K562 (cell line): ENCODE measurements around the gene TRIOBP. TPM values are rescaled to one million over a fixed set of nuclear protein-coding genes. Genes with fewer than 3 reads are reported as not detected.

Source experiments
- ATAC-seq: fragments of 200-7000 bp; cut with Tn5 transposase; 3 replicates; pipeline ENCODE4 v1.9.1; 2020; ENCODE audit warnings: moderate library complexity
- BruUV-seq: library from RNA; stranded (reverse); fragments of 400-500 nt; replicated peaks from 2 replicates; lab custom pipeline; 2021; lab: Mats Ljungman, UMichigan
- CTCF ChIA-PET: fragments of 300-600 bp; formaldehyde crosslinking; extraction: SDS; loops from one replicate; lab custom pipeline; 2021; ENCODE audit warnings: low intra/inter-chr PET ratio; lab: Yijun Ruan, JAX
- POLR2A ChIA-PET: fragments of 300-600, 350-650 bp; sonication (Branson Sonifier 250); formaldehyde crosslinking; extraction: SDS; loops from one replicate; lab custom pipeline; 2021; ENCODE audit warnings: antibody characterized with exemption, inconsistent platforms; lab: Yijun Ruan, JAX
- DNase-seq, 4 experiments: peaks; one replicate each; pipeline versions ENCODE4 v3.0.0 to v3.0.0-alpha.2; 2011 to 2018; ENCODE audit warnings: low spot score in 3 of 4, mixed read lengths in 3 of 4; ENCODE audit errors: extremely low read depth in 1 of 4
- FAIRE-seq: peaks from 2 replicates; lab custom pipeline; 2011; peaks lifted over from hg19 to GRCh38; lab: Jason Lieb, UNC
- H2AFZ ChIP-seq: 2 replicates; pipeline ENCODE4 v1.6.0; 2011; ENCODE audit warnings: low read depth, low read length, control low read depth, inconsistent platforms
- H3K27ac ChIP-seq: fragments of 200-600 bp; 3 replicates; pipeline ENCODE4 v1.8.0; 2011; ENCODE audit warnings: low read depth, mild to moderate bottlenecking, control low read depth, inconsistent platforms, low read length, moderate library complexity, mixed read lengths; ENCODE audit errors: extremely low read depth
- H3K27me3 ChIP-seq, 2 experiments: fragments of 300-600 bp in 1 of 2; 2 replicates in 1 of 2; 3 replicates in 1 of 2; pipeline versions ENCODE4 v1.6.0 to v1.8.0; 2011; ENCODE audit warnings: inconsistent platforms in 2 of 2, low read length in 2 of 2, mild to moderate bottlenecking in 1 of 2, mixed read lengths in 1 of 2, moderate library complexity in 1 of 2; ENCODE audit not compliant: control insufficient read depth in 2 of 2, insufficient read depth in 2 of 2
- H3K36me3 ChIP-seq: fragments of 300-600 bp; 3 replicates; pipeline ENCODE4 v1.8.0; 2011; ENCODE audit warnings: mild to moderate bottlenecking, low read length, inconsistent platforms; ENCODE audit not compliant: control insufficient read depth, insufficient read depth
- H3K4me1 ChIP-seq, 2 experiments: fragments of 200-600 bp in 1 of 2; replicated peaks in 1 of 2; 2 replicates in 1 of 2; 3 replicates in 1 of 2; pipeline versions ENCODE4 v1.5.1 to v1.8.0; 2011; ENCODE audit warnings: inconsistent platforms in 2 of 2, low read length in 2 of 2, mild to moderate bottlenecking in 1 of 2, mixed read lengths in 1 of 2, moderate library complexity in 1 of 2; ENCODE audit not compliant: control insufficient read depth in 2 of 2, insufficient read depth in 2 of 2
- H3K4me2 ChIP-seq: 2 replicates; pipeline ENCODE4 v1.6.1; 2011; ENCODE audit warnings: low read length, control low read depth, inconsistent platforms, mixed read lengths; ENCODE audit not compliant: insufficient read depth
- H3K4me3 ChIP-seq: fragments of 200-600 bp; sonication (generic), shearing (Covaris generic); 2 replicates; pipeline ENCODE4 v1.5.1; 2016; ENCODE audit warnings: control low read depth, inconsistent platforms
- H3K79me2 ChIP-seq: fragments of 200-600 bp; 3 replicates; pipeline ENCODE4 v1.8.0; 2011; ENCODE audit warnings: low read length, inconsistent platforms; ENCODE audit not compliant: control insufficient read depth, insufficient read depth
- H3K9ac ChIP-seq, 2 experiments: 2 replicates each; pipeline versions ENCODE4 v1.6.0 to v1.6.1; 2011; ENCODE audit warnings: low read depth in 2 of 2, low read length in 2 of 2, control low read depth in 1 of 2, inconsistent platforms in 1 of 2, mild to moderate bottlenecking in 1 of 2, mixed read lengths in 1 of 2; ENCODE audit not compliant: insufficient read depth in 1 of 2
- H3K9me1 ChIP-seq: one replicate; pipeline ENCODE4 v1.6.0; 2011; ENCODE audit warnings: inconsistent platforms, mild to moderate bottlenecking, low read length, moderate library complexity; ENCODE audit not compliant: control insufficient read depth, insufficient read depth
- H3K9me3 ChIP-seq: replicated peaks from 2 replicates; pipeline ENCODE4 v1.5.1; 2011; ENCODE audit warnings: low read depth, low read length, inconsistent platforms; ENCODE audit not compliant: control insufficient read depth, insufficient read depth
- H4K20me1 ChIP-seq: replicated peaks from 2 replicates; pipeline ENCODE4 v1.6.1; 2011; ENCODE audit warnings: low read length, inconsistent platforms, mixed read lengths; ENCODE audit not compliant: control insufficient read depth, insufficient read depth
- ARID1B ChIP-seq: fragments of 450-650 bp; IDR thresholded peaks from 2 replicates; pipeline ENCODE4 v1.6.1; 2016; ENCODE audit warnings: antibody characterized with exemption, mild to moderate bottlenecking, inconsistent platforms
- CCNT2 ChIP-seq: IDR thresholded peaks from 2 replicates; pipeline ENCODE4 v1.6.1; 2011; ENCODE audit warnings: borderline replicate concordance, low read depth, mild to moderate bottlenecking, moderate library complexity, mixed read lengths, low read length; ENCODE audit not compliant: insufficient read length; ENCODE audit errors: extremely low read depth
- CREM ChIP-seq: IDR thresholded peaks from 2 replicates; pipeline ENCODE4 v1.6.1; 2014; ENCODE audit warnings: antibody characterized with exemption, low read depth
- CTBP1 ChIP-seq: fragments of 450-650 bp; IDR thresholded peaks from 2 replicates; pipeline ENCODE4 v1.6.1; 2016; ENCODE audit warnings: borderline replicate concordance
- DPF2 ChIP-seq: fragments of 450-650 bp; IDR thresholded peaks from 2 replicates; pipeline ENCODE4 v1.6.1; 2016
- EGR1 ChIP-seq: fragments of 450-650 bp; conservative IDR thresholded peaks from 2 replicates; pipeline ENCODE4 v1.6.1; 2017; ENCODE audit warnings: mild to moderate bottlenecking
- ETV1 ChIP-seq: fragments of 450-650 bp; conservative IDR thresholded peaks from 2 replicates; pipeline ENCODE4 v1.6.1; 2016; ENCODE audit warnings: missing genetic modification characterization, control low read depth, low read depth, missing compliant biosample characterization
- FOXM1 ChIP-seq, 2 experiments: fragments of 450-650 bp in 1 of 2; sonication (generic) in 1 of 2; formaldehyde crosslinking in 1 of 2; IDR thresholded peaks; 2 replicates each; pipeline versions ENCODE4 v1.6.1 to v1.9.0; 2017 to 2022; ENCODE audit warnings: low read depth in 2 of 2, mild to moderate bottlenecking in 2 of 2, missing genetic modification reagents in 1 of 2, moderate library complexity in 1 of 2
- HIVEP1 ChIP-seq: fragments of 250-450 bp; sonication (Bioruptor Pico); IDR thresholded peaks from 2 replicates; pipeline ENCODE4 v1.4.0; 2020; ENCODE audit warnings: mild to moderate bottlenecking
- HMG20B ChIP-seq: fragments of 250-450 bp; sonication (Bioruptor Pico); IDR thresholded peaks from 2 replicates; pipeline ENCODE4 v1.5.0; 2021; ENCODE audit warnings: mild to moderate bottlenecking
- JUND ChIP-seq, 2 experiments: IDR thresholded peaks; 2 replicates in 1 of 2; 3 replicates in 1 of 2; pipeline ENCODE4 v1.6.1; 2011; ENCODE audit warnings: borderline replicate concordance in 2 of 2, low read depth in 2 of 2, low read length in 2 of 2, improper control_type of control experiment in 1 of 2, missing biosample characterization in 1 of 2, missing genetic modification characterization in 1 of 2, missing genetic modification reagents in 1 of 2
- KLF16 ChIP-seq: IDR thresholded peaks from 2 replicates; pipeline ENCODE4 v1.6.1; 2016; ENCODE audit warnings: antibody characterized with exemption
- LCOR ChIP-seq: sonication (generic); formaldehyde crosslinking; IDR thresholded peaks from 2 replicates; pipeline ENCODE4 v1.8.0; 2022; ENCODE audit warnings: mild to moderate bottlenecking, missing genetic modification reagents
- NCOA1 ChIP-seq: fragments of 450-650 bp; IDR thresholded peaks from 2 replicates; pipeline ENCODE4 v1.6.1; 2016; ENCODE audit warnings: low read depth
- NR3C1 ChIP-seq: sonication (generic); formaldehyde crosslinking; IDR thresholded peaks from 2 replicates; pipeline ENCODE4 v1.8.1; 2022; ENCODE audit warnings: missing genetic modification reagents
- RBM17 ChIP-seq: fragments of 200-400 bp; formaldehyde crosslinking; IDR thresholded peaks from 2 replicates; pipeline ENCODE4 v1.6.1; 2017; ENCODE audit warnings: low read depth, mild to moderate bottlenecking, low read length, borderline replicate concordance
- RNF2 ChIP-seq: sonication (generic); IDR thresholded peaks from 2 replicates; pipeline ENCODE4 v1.6.1; 2016
- SMARCA4 ChIP-seq: fragments of 450-650 bp; IDR thresholded peaks from 2 replicates; pipeline ENCODE4 v1.6.1; 2016
- SPI1 ChIP-seq: IDR thresholded peaks from 2 replicates; pipeline ENCODE4 v1.6.1; 2011; ENCODE audit warnings: low read depth, low read length, control low read depth, borderline replicate concordance
- TRIM24 ChIP-seq, 2 experiments: fragments of 450-650 bp; IDR thresholded peaks; 2 replicates each; pipeline ENCODE4 v1.6.1; 2016
- ZKSCAN1 ChIP-seq: fragments of 150-350 bp; IDR thresholded peaks from 2 replicates; pipeline ENCODE4 v1.6.1; 2016; ENCODE audit warnings: low read depth, low read length
- WGBS: fragments of 100-300 bp; shearing (Covaris generic); methylation state at CpG from one replicate; pipeline ENCODE4 v1.1.6; 2016; ENCODE audit warnings: low coverage, mixed read lengths; ENCODE audit not compliant: insufficient coverage; ENCODE audit errors: missing lambda C conversion rate; 5-methylcytosine and 5-hydroxymethylcytosine counted together
- in situ Hi-C: fragments of 300-500 bp; cut with MboI; formaldehyde crosslinking; loops from 4 replicates; pipeline ENCODE4 v1.15.0; 2018; ENCODE audit warnings: inconsistent platforms, mixed read lengths
- intact Hi-C: fragments of 100-400 bp; cut with micrococcal nuclease; formaldehyde crosslinking; loops from 2 replicates; pipeline ENCODE4 v1.14.2; 2022
- polyA plus RNA-seq, 8 experiments: library from polyadenylated mRNA; depleted of rRNA in 4 of 8; stranded (reverse) in 5 of 8; unstranded in 3 of 8; fragments of >200 nt; fragmentation: Nextera tagmentation in 2 of 8; fragmentation: Illumina TruSeq in 1 of 8; extraction: Ambion mirVana in 2 of 8; extraction: Trizol in 1 of 8; gene quantifications; 2 replicates each; pipeline versions ENCODE4 v1.2.1 to v1.2.3, GENCODE V29; 2011 to 2014; ENCODE audit warnings: inconsistent platforms in 1 of 8, missing spikeins in 1 of 8
- total RNA-seq, 7 experiments: library from RNA; depleted of rRNA in 6 of 7; stranded (reverse); fragments of >200 nt in 6 of 7; fragmentation: Illumina TruSeq in 2 of 7; extraction: Trizol in 2 of 7; gene quantifications; 2 replicates each; pipeline versions ENCODE4 v1.2.1 to v1.2.3, GENCODE V29; 2011 to 2021; ENCODE audit warnings: low replicate concordance in 1 of 7
- TF ChIP-seq, protein P1 (sequence below): sonication (generic); formaldehyde crosslinking; IDR thresholded peaks from 2 replicates; pipeline ENCODE4 v1.8.0; 2022; ENCODE audit warnings: missing genetic modification reagents, mild to moderate bottlenecking, moderate library complexity, borderline replicate concordance

The TRIOBP gene
- total and polyA plus RNA-seq, 9 of the 15 experiments (the other 6 are each of a cell fraction or from before 2014, with no cell fraction given) = 0.24 to 13.8 (median 5.5) TPM

DNA sequence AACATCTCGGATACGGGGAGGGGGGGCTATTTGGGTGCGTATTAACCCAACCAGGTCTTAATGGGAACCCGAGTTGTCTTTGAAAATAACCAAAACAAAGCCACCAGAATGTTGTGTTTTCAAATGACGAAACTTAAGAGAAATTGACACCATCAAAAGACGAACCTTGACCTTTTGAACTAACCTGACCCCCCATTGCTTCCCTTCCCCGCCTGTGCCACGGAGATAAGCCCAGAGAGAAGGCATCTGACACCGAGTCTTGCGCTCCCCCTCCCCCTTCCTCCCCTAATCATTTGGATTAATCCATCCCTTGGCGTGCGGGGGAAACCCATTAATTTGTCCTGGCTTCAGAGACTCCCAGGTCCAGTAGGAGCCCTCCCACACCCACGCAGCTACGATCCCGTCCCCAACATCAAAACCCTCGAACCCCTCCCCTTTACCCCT lies 106.4 kb downstream of the TRIOBP start:
- intact Hi-C loops = loop anchor here (2.0 kb wide), 1 partner anchor 46 kb away; the partner anchor contains the start of gene EIF3L
- H3K4me3 ChIP-seq = peak overlapping the region; percentile 42
- H3K27ac ChIP-seq = peak overlapping the region; percentile 83
- H3K36me3 ChIP-seq = no peaks in the 10 kb centered on the region
- H3K79me2 ChIP-seq = peaks cover 5% of the 10 kb centered on the region
- H3K9me1 ChIP-seq = no peaks in the 10 kb centered on the region
- H4K20me1 ChIP-seq = no peaks in the 10 kb centered on the region
- ChIA-PET CTCF (no interaction called here), POLR2A (interaction anchor here (0.5 to 1.3 kb wide), 3 partner anchors 12 to 148 kb away, joined by 3 to 4 read pairs (median 3); no protein-coding TSS in a partner anchor)
- DNase-seq (peak; percentile 86 to 93 (median 89)), FAIRE-seq (peak; percentile 99), ATAC-seq (peak; percentile 33)
- WGBS = 0% methylated on average over 9 of the region's 16 CpGs
- H2AFZ ChIP-seq = peak overlapping the region; percentile 75
- H3K9me3 ChIP-seq = no peaks in the 10 kb centered on the region
- H3K27me3 ChIP-seq = no peaks in the 10 kb centered on the region
- peak overlapping the region; percentile 73 for H3K4me2 ChIP-seq
- BruUV-seq = no TSS peak
- H3K9ac ChIP-seq = peak overlapping the region in 1 of 2 experiments; percentile 80; a peak in 3 of 4 replicates
- H3K4me1 ChIP-seq = peaks cover 27 to 49% of the 10 kb centered on the region in 2 experiments
- in situ Hi-C loops = no loop called here
- TF ChIP-seq HIVEP1 (CRISPR knock-in tag) = no peak
- TF ChIP-seq CREM = peak; percentile 74
- TF ChIP-seq DPF2 = peak; percentile 95
- peak; percentile 77 for TF ChIP-seq ETV1
- TF ChIP-seq FOXM1 (IDR thresholded peaks at IDR 0.05; ENCODE audit: low read depth) = peak; percentile 83
- TF ChIP-seq FOXM1 (CRISPR knock-in tag; IDR thresholded peaks at IDR 0.05; ENCODE audit: low read depth) = no peak
- TF ChIP-seq NR3C1 (CRISPR knock-in tag) = no peak
- TF ChIP-seq SPI1 = 0 out of 2 replicates have a peak, but pooled peaks have one; percentile 6
- peak; percentile 90 for TF ChIP-seq NCOA1
- peak; percentile 75 for TF ChIP-seq CCNT2
- peak; percentile 77 for TF ChIP-seq CTBP1
- TF ChIP-seq TRIM24 (IDR thresholded peaks at IDR 0.05) = peak; percentile 89
- peak; percentile 99 for TF ChIP-seq ARID1B
- TF ChIP-seq ZKSCAN1 = 0 out of 2 replicates have a peak, but pooled peaks have one; percentile 31
- peak; percentile 96 for TF ChIP-seq SMARCA4
- peak; percentile 94 for TF ChIP-seq RNF2
- TF ChIP-seq HMG20B (CRISPR knock-in tag) = no peak
- TF ChIP-seq RBM17 = no peak
- peak; percentile 85 for TF ChIP-seq JUND (IDR thresholded peaks at IDR 0.05; ENCODE audit: borderline replicate concordance, low read depth, low read length)
- peak; percentile 31; the same call in 1 of the 3 replicates for TF ChIP-seq JUND (tag; IDR thresholded peaks at IDR 0.05; ENCODE audit: borderline replicate concordance, low read depth, low read length)
- TF ChIP-seq, protein P1, sequence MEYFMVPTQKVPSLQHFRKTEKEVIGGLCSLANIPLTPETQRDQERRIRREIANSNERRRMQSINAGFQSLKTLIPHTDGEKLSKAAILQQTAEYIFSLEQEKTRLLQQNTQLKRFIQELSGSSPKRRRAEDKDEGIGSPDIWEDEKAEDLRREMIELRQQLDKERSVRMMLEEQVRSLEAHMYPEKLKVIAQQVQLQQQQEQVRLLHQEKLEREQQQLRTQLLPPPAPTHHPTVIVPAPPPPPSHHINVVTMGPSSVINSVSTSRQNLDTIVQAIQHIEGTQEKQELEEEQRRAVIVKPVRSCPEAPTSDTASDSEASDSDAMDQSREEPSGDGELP (CRISPR knock-in tag) = peak; percentile 47; the same call in 1 of the 2 replicates
- TF ChIP-seq EGR1 = peak; percentile 67
- peak; percentile 88 for TF ChIP-seq KLF16
- TF ChIP-seq LCOR (CRISPR knock-in tag) = 0 out of 2 replicates have a peak, but pooled peaks have one; percentile 49
